CD4-positive, alpha-beta T cell (primary cell): ENCODE data around the gene TTC39B. TPM values are rescaled to one million over a fixed set of nuclear protein-coding genes. Genes with fewer than 3 reads are reported as not detected.

ENCODE experiments used
- ATAC-seq: fragments of 200-7000 bp; cut with Tn5 transposase; one replicate; pipeline ENCODE4 v1.10.0; 2022; ENCODE audit warnings: mild to moderate bottlenecking; ENCODE audit not compliant: poor library complexity
- CTCF ChIA-PET: fragments of 350-600 bp; sonication (Branson Sonifier 250); formaldehyde crosslinking; loops from one replicate; lab custom pipeline; 2021; ENCODE audit warnings: antibody characterized with exemption, inconsistent platforms; lab: Charles Lee
- POLR2A ChIA-PET: fragments of 350-600 bp; sonication (Branson Sonifier 250); formaldehyde crosslinking; loops from one replicate; lab custom pipeline; 2021; ENCODE audit warnings: antibody characterized with exemption, inconsistent platforms; lab: Charles Lee
- DNase-seq, 14 experiments: peaks; one replicate each; pipeline ENCODE4 v3.0.0-alpha.2; 2013 to 2020; ENCODE audit warnings: mixed read lengths in 2 of 14
- H3K27ac ChIP-seq, 2 donors: one replicate each; pipeline versions ENCODE4 v1.5.1 to v1.7.0; 2013; ENCODE audit warnings: low read length in 2 of 2, low read depth in 1 of 2, mild to moderate bottlenecking in 1 of 2
- H3K27me3 ChIP-seq, 2 experiments: 1 replicate in 1 of 2; 2 replicates in 1 of 2; pipeline versions ENCODE4 v1.6.1 to v1.7.0; 2013; ENCODE audit warnings: low read length in 2 of 2, control low read depth in 1 of 2, mild to moderate bottlenecking in 1 of 2, moderate library complexity in 1 of 2; ENCODE audit not compliant: insufficient read depth in 2 of 2, control insufficient read depth in 1 of 2
- H3K36me3 ChIP-seq: one replicate; pipeline ENCODE4 v1.6.1; 2013; ENCODE audit warnings: low read length, control low read depth; ENCODE audit not compliant: insufficient read depth
- H3K4me1 ChIP-seq: one replicate; pipeline ENCODE4 v1.6.1; 2013; ENCODE audit warnings: low read length, control low read depth; ENCODE audit not compliant: insufficient read depth
- H3K4me3 ChIP-seq: one replicate; pipeline ENCODE4 v1.5.1; 2013; ENCODE audit warnings: mild to moderate bottlenecking, low read length, moderate library complexity
- H3K9me3 ChIP-seq, 2 experiments: 1 replicate in 1 of 2; 2 replicates in 1 of 2; pipeline versions ENCODE4 v1.6.1 to v1.7.0; 2013; ENCODE audit warnings: low read length in 2 of 2, mild to moderate bottlenecking in 2 of 2, control low read depth in 1 of 2, moderate library complexity in 1 of 2; ENCODE audit not compliant: control insufficient read depth in 1 of 2, insufficient read depth in 1 of 2
- H3K27ac Mint-ChIP-seq: one replicate; pipeline ENCODE4 v1.8.0; 2020; ENCODE audit warnings: mixed read lengths
- H3K27me3 Mint-ChIP-seq: one replicate; pipeline ENCODE4 v1.8.0; 2021; ENCODE audit warnings: mixed read lengths
- H3K36me3 Mint-ChIP-seq: one replicate; pipeline ENCODE4 v1.8.0; 2021; ENCODE audit warnings: low read depth, mixed read lengths
- H3K4me1 Mint-ChIP-seq: one replicate; pipeline ENCODE4 v1.8.0; 2021; ENCODE audit warnings: low read depth, mixed read lengths
- H3K4me3 Mint-ChIP-seq: one replicate; pipeline ENCODE4 v1.8.0; 2020; ENCODE audit warnings: mild to moderate bottlenecking, mixed read lengths
- H3K9me3 Mint-ChIP-seq: one replicate; pipeline ENCODE4 v1.8.0; 2020; ENCODE audit warnings: mixed read lengths
- CTCF ChIP-seq: fragments of 200-600 bp; IDR thresholded peaks from one replicate; pipeline ENCODE4 v1.8.0; 2022; ENCODE audit warnings: antibody characterized with exemption, mild to moderate bottlenecking
- intact Hi-C, 2 experiments: fragments of 100-400 bp; cut with DNase I in 1 of 2; cut with micrococcal nuclease in 1 of 2; formaldehyde crosslinking; loops; one replicate each; pipeline versions ENCODE4 v1.15.1 to v1.9.0; 2023 to 2025; cut with DNase I, micrococcal nuclease
- total RNA-seq, 174 experiments: library from RNA in 2 of 174; stranded (reverse) in 2 of 174; gene quantifications; one replicate each; pipeline ENCODE4 v1.2.3 and lab custom pipeline; 2021 to 2026

The TTC39B gene
- total RNA-seq, 2 experiments from 2014 or later, result 37.6 to 43.6 TPM

GRCh38 chr9:15246243-15246642 lies 60.8 kb downstream of the TTC39B start:
- ChIA-PET CTCF (no interaction called here), POLR2A (interaction anchor here (0.6 kb wide), 1 partner anchor 9 kb away, joined by 3 read pairs; no protein-coding TSS in a partner anchor)
- intact Hi-C loops, result no loop called here
- Mint-ChIP-seq H3K27me3 (no peaks in the 10 kb centered on the region), H3K4me1 (peaks cover 61% of the 10 kb centered on the region), H3K36me3 (peaks cover 46% of the 10 kb centered on the region), H3K9me3 (no peaks in the 10 kb centered on the region), H3K27ac (no peak overlapping the region), H3K4me3 (no peak overlapping the region)
- Histone ChIP-seq H3K4me1 (peaks cover 9% of the 10 kb centered on the region), H3K4me3 (no peak overlapping the region), H3K9me3 (no peaks in the 10 kb centered on the region), H3K27ac (no peak overlapping the region), H3K36me3 (peaks cover 7% of the 10 kb centered on the region), H3K27me3 (no peaks in the 10 kb centered on the region)
- no peak for DNase-seq
- TF ChIP-seq CTCF, result no peak
- ATAC-seq, result no peak

GRCh38 chr9:15244001-15244441 lies 63.0 kb downstream of the TTC39B start:
- Mint-ChIP-seq H3K4me1 (peaks cover 55% of the 10 kb centered on the region), H3K9me3 (peaks cover 6% of the 10 kb centered on the region), H3K4me3 (no peak overlapping the region), H3K27me3 (no peaks in the 10 kb centered on the region), H3K36me3 (peaks cover 60% of the 10 kb centered on the region), H3K27ac (peak overlapping the region; percentile 15)
- ChIA-PET POLR2A (no interaction called here), CTCF (no interaction called here)
- Histone ChIP-seq H3K9me3 (peaks cover 0 to 7% of the 10 kb centered on the region in 2 experiments), H3K4me3 (no peak overlapping the region), H3K4me1 (no peaks in the 10 kb centered on the region), H3K36me3 (peaks cover 7% of the 10 kb centered on the region), H3K27ac (no peak overlapping the region), H3K27me3 (no peaks in the 10 kb centered on the region)
- no peak for TF ChIP-seq CTCF
- DNase-seq, result no peak
- ATAC-seq, result no peak
- intact Hi-C loops, result no loop called here

- Mint-ChIP-seq H3K36me3 (peaks cover 64% of the 10 kb centered on the region), H3K27me3 (no peaks in the 10 kb centered on the region), H3K4me1 (peaks cover 48% of the 10 kb centered on the region), H3K27ac (peak overlapping the region; percentile 20), H3K9me3 (peaks cover 13% of the 10 kb centered on the region), H3K4me3 (no peak overlapping the region)
- Histone ChIP-seq H3K27me3 (no peaks in the 10 kb centered on the region), H3K9me3 (peaks cover 5 to 17% of the 10 kb centered on the region in 2 experiments), H3K4me3 (no peak overlapping the region), H3K27ac (no peak overlapping the region), H3K4me1 (no peaks in the 10 kb centered on the region), H3K36me3 (peaks cover 7% of the 10 kb centered on the region)
- no peak for ATAC-seq
- POLR2A ChIA-PET, result no interaction called here
- intact Hi-C loops, result no loop called here
- CTCF ChIA-PET, result no interaction called here
- no peak for TF ChIP-seq CTCF
- no peak for DNase-seq
Measured at GRCh38 chr9:15243081-15243480, 63.9 kb downstream of the TTC39B start.
